Endothelial cell (in vitro differentiated cells): ENCODE measurements around the gene HTRA2. TPM values are rescaled to one million over a fixed set of nuclear protein-coding genes. Genes with fewer than 3 reads are reported as not detected.
"Not testable (repeated sequence)": the region's sequence is repeated elsewhere in the genome, so short reads cannot be mapped to it uniquely, and the experiment has no call there.

Experiments
- DNase-seq: peaks from one replicate; pipeline ENCODE4 v3.0.0; 2021; ENCODE audit warnings: low spot score
- H3K27ac Mint-ChIP-seq: one replicate; pipeline ENCODE4 v1.8.0; 2021; ENCODE audit warnings: mixed read lengths, inconsistent platforms; ENCODE audit not compliant: unreplicated experiment
- H3K27me3 Mint-ChIP-seq: one replicate; pipeline ENCODE4 v1.8.0; 2021; ENCODE audit warnings: mild to moderate bottlenecking, moderate library complexity, mixed read lengths, inconsistent platforms; ENCODE audit not compliant: unreplicated experiment
- H3K36me3 Mint-ChIP-seq: one replicate; pipeline ENCODE4 v1.8.0; 2021; ENCODE audit warnings: mild to moderate bottlenecking, low read depth, mixed read lengths, inconsistent platforms; ENCODE audit not compliant: unreplicated experiment
- H3K4me1 Mint-ChIP-seq: one replicate; pipeline ENCODE4 v1.8.0; 2021; ENCODE audit warnings: mild to moderate bottlenecking, mixed read lengths, inconsistent platforms; ENCODE audit not compliant: unreplicated experiment
- H3K4me3 Mint-ChIP-seq: one replicate; pipeline ENCODE4 v1.8.0; 2021; ENCODE audit warnings: mild to moderate bottlenecking, mixed read lengths, inconsistent platforms; ENCODE audit not compliant: unreplicated experiment
- H3K9me3 Mint-ChIP-seq: one replicate; pipeline ENCODE4 v1.8.0; 2021; ENCODE audit warnings: mixed read lengths, inconsistent platforms; ENCODE audit not compliant: unreplicated experiment
- CTCF ChIP-seq: fragments of 200-600 bp; sonication (generic); IDR thresholded peaks from one replicate; pipeline ENCODE4 v1.5.0; 2021; ENCODE audit warnings: antibody characterized with exemption; ENCODE audit not compliant: unreplicated experiment
- total RNA-seq: library from RNA; stranded (reverse); fragmentation: NEBNext Ultra II Directional; extraction: Animal tissue kit (Norgen Biotek cat#: 25700); gene quantifications from one replicate; pipeline ENCODE4 v1.2.1, GENCODE V29; 2021; ENCODE audit not compliant: unreplicated experiment

Gene HTRA2
- total RNA-seq, 1 donor from 2014 or later: 44.3 TPM

GRCh38 chr2:74558284-74559230 lies 28.8 kb downstream of the HTRA2 start:
- no peak for TF ChIP-seq CTCF
- Mint-ChIP-seq H3K27me3 (peaks cover 17% of the 10 kb centered on the region), H3K36me3 (no peaks in the 10 kb centered on the region), H3K27ac (peak overlapping the region; percentile 57), H3K9me3 (no peaks in the 10 kb centered on the region), H3K4me3 (no peak overlapping the region), H3K4me1 (peaks cover 43% of the 10 kb centered on the region)
- DNase-seq: no peak

- no peak for TF ChIP-seq CTCF
- DNase-seq: no peak
- peaks cover 41% of the 10 kb centered on the region for H3K4me1 Mint-ChIP-seq
- no peaks in the 10 kb centered on the region for H3K36me3 Mint-ChIP-seq
- H3K4me3 Mint-ChIP-seq: peak overlapping the region; percentile 75
- peaks cover 19% of the 10 kb centered on the region for H3K27me3 Mint-ChIP-seq
- H3K9me3 Mint-ChIP-seq: no peaks in the 10 kb centered on the region
- H3K27ac Mint-ChIP-seq: peak overlapping the region; percentile 96
These were observed 30.2 kb downstream of the HTRA2 start for GRCh38 chr2:74559912-74560311.

GRCh38 chr2:74560591-74560990 lies 30.9 kb downstream of the HTRA2 start:
- DNase-seq: peak; percentile 26
- H3K27me3 Mint-ChIP-seq: peaks cover 19% of the 10 kb centered on the region
- H3K9me3 Mint-ChIP-seq: no peaks in the 10 kb centered on the region
- H3K4me3 Mint-ChIP-seq: peak overlapping the region; percentile 75
- H3K27ac Mint-ChIP-seq: peak overlapping the region; percentile 96
- TF ChIP-seq CTCF: no peak
- H3K4me1 Mint-ChIP-seq: peaks cover 41% of the 10 kb centered on the region
- no peaks in the 10 kb centered on the region for H3K36me3 Mint-ChIP-seq

- Mint-ChIP-seq H3K27ac (peak overlapping the region; percentile 54), H3K4me1 (peaks cover 40% of the 10 kb centered on the region), H3K27me3 (peaks cover 19% of the 10 kb centered on the region)
- H3K36me3 Mint-ChIP-seq, DNase-seq, H3K4me3 Mint-ChIP-seq, H3K9me3 Mint-ChIP-seq: not testable (repeated sequence)
These were observed 31.3 kb downstream of the HTRA2 start for GRCh38 chr2:74561022-74561421.

- TF ChIP-seq CTCF: no peak
- H3K4me1 Mint-ChIP-seq: peaks cover 33% of the 10 kb centered on the region
- no peak overlapping the region for H3K4me3 Mint-ChIP-seq
- H3K27ac Mint-ChIP-seq: peak overlapping the region; percentile 26
- H3K27me3 Mint-ChIP-seq: peaks cover 17% of the 10 kb centered on the region
- no peaks in the 10 kb centered on the region for H3K36me3 Mint-ChIP-seq
- H3K9me3 Mint-ChIP-seq: no peaks in the 10 kb centered on the region
- no peak for DNase-seq
These were observed 32.5 kb downstream of the HTRA2 start for GRCh38 chr2:74562126-74562775.
